GM19452 (cell line): ENCODE data around the gene LRRFIP2.

Source experiments
- ATAC-seq: cut with Tn5 transposase; IDR thresholded peaks from one replicate; pipeline ENCODE4 v1.9.1; 2021; ENCODE audit not compliant: unreplicated experiment

Gene LRRFIP2

GRCh38 chr3:37117548-37117947 lies 56.8 kb downstream of the LRRFIP2 start:
- no peak for ATAC-seq

- ATAC-seq: no peak
These were observed 57.4 kb downstream of the LRRFIP2 start for GRCh38 chr3:37116998-37117397.

DNA sequence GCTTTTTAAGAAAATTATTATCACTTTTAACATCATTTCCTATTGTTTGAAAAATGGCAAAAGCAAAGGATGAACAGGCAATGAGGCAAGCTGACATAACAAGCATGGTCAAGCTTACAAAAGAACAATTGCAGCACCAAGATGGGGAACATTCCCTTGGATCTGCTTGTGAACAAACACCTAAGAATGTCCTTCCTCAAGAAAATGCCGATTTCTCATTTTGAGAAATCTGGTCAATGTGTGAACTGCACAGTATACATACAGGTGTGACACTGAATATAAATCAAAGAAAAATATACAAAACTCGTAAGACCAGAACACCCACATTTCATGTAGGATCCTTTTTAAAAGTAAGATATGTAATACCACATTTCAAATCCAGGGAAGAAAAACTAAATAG lies 58.9 kb downstream of the LRRFIP2 start:
- no peak for ATAC-seq

GRCh38 chr3:37114251-37115145 lies 59.9 kb downstream of the LRRFIP2 start:
- no peak for ATAC-seq

- no peak for ATAC-seq
These were observed 61.4 kb downstream of the LRRFIP2 start for GRCh38 chr3:37112987-37113386.

- ATAC-seq: no peak
These were observed 63.2 kb downstream of the LRRFIP2 start for GRCh38 chr3:37111199-37111598.

- no peak for ATAC-seq
These were observed 66.5 kb downstream of the LRRFIP2 start for GRCh38 chr3:37107846-37108245.

DNA sequence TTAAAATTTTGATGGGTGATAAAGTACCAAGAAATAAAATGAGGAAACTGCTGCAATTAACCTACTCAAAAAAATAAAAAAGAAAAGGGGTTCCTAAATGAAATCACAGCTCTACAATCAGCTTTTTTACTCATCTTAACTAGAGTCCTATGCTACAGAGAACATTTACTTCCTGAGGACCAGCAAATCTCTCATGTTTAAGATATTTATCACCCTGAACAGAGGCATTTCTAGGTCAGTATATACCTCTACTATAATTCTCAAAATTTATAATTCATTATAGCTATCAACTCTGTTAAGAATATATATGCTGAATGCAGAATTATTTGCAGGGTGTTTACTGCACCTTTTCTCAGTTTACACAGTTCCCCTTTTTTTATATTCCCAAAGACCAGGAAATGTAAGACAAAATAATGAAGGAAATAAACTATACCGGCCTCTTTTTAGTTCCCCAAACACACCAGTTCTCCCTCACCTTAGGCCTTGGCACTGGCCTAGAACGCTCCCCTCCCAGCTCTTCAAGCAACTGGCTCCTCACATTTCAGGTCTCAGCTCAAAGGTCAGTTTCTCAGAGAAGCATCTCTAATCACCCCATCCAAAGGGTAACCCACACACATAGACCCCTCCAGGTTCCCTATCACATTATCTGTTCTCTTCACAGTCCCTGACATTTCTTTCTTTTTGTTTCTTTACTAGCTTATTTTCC lies 71.1 kb downstream of the LRRFIP2 start:
- no peak for ATAC-seq

DNA sequence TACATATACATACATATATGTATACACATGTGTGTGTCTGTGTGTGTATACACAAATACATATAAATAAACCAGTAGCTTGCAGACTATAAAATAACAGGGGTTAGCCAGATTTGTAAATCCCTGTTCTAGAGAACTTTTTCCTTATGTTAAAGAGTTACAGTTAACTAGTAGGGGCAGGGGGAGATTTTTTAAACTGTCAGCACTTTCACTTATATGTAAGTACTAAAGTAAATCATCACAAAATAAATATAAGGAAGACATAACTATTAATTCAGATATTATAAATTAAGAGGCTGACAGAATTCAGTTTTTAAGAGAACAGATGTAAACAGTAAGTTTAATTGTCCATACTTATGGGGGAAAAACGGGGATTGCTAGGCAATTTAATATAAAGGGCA lies 74.0 kb downstream of the LRRFIP2 start:
- ATAC-seq: no peak

DNA sequence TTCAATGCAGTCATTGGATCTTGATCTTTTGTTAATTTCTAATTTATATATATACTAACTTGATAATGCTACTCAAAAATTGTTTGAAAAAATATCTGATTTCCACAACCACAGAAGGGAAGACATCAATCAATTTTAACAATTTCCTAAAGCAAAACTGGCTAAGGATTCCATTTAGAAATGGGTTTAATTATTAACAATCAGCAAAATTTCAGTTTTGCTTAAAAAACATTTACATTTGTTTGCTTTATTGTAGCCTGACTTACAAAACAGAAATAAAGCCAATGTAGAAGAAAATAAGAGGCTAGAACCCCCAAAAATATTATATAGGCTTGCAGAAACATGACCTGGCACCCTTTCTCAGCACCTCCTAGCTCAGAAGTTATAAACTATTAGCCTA lies 74.9 kb downstream of the LRRFIP2 start:
- ATAC-seq: no peak

DNA sequence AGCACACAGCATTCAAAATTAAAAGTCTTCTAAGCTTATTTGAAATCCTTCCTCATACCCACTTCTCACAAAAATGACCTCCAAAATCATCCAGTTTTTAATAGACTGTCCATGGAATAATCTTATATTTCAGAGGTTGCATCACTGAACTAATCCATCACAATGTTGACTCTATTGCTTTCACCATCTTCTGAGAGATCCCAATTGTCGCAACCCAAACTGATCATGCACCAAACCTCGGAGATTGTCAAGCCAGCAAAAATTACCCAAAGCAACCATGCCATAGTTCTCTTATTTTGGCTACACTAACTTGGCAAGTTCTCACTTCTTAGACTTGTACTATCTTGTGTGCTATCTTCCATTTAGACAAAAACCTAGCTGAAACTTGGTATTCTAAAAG lies 75.5 kb downstream of the LRRFIP2 start:
- ATAC-seq: no peak

DNA sequence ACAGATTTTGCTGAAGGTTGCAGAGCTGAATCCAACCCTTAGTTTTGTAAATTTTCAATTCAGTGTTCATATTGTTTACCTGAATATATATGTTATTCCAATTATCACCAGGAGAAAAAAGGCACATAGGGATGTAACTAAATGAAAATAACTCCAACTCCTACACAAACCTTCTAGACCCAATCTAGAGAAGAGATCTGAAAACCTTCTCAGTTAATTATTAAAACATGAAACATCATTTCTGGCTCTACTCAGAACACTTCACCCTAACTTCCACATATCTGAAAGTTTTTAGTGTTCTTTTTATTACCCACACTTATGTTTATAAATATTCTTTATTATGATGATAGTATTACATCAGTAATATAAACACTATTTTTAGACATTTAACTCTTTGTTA lies 76.6 kb downstream of the LRRFIP2 start:
- no peak for ATAC-seq

DNA sequence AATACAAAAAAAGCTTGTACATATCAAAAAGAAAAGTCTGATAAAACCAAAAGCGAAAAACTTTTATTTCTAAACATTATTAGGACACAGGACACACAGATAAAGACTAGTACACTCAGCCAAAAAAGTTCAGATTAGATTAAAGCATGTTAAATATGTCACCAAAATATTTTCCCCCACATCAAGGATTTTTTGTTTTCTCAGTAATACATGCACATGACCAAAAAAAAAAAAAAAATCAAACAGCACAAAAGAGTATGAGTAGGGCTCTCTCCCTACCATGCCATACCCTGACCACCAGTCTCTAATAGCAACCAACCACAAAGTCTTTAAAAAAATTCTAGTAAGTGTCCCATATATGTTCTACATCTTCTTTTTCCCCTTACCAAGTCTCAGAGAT lies 77.4 kb downstream of the LRRFIP2 start:
- no peak for ATAC-seq

DNA sequence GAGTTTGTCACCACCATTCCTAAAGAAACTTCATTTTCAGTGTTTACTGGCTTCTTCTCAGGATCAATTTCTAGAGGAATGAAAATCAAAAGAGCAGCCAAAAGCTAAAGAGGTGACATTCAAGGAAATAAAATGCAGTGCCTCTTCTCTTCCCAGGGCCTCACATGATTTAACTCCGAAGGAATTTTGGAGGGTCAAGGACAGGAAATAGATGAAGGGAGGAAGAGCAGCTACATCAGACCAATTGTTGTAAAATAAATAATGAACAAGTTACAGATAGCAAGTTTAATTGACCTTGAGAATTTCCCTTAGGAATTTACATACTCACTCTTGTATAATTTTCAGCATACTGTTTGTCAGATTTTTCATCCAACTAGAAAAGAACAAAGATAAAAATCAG lies 78.1 kb downstream of the LRRFIP2 start:
- no peak for ATAC-seq

DNA sequence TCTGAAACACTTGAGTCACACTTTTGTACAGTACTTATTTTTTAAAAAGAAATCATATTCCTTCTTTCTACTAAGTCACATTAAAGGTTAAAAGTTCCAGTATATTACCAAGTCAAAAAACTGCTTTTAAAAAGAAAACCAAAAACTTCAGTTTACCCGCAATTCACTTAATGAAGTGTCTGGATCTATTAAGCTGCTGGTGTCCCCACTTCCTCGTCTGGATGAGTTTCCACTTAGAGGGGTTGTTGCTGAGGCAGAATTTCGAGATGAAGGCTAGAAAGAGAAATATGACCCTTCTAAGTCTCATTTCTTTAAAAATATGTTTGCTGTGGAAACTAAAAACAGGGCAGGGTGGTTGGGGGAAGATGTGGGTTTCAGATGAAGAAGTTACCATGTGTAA lies 79.7 kb downstream of the LRRFIP2 start:
- ATAC-seq: no peak

DNA sequence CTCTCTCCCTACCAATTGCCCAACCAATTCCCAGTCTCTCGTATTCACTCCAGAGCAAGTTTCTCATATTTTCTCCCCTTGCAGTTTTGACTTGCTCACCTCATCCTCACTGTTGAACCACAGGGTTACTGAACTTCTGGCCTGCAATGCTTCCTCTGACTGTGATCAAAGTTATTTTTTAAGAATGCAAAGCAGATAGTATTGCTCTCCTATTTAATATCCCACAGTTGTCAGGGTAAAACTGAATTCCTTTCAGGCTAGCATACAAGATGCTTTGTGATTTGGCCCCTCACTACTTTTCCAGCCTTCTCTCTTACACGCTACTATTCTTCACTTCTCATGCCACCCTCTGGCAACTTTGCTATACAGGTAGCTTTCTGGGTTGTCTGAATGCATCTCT lies 80.9 kb downstream of the LRRFIP2 start:
- ATAC-seq: no peak

GRCh38 chr3:37092484-37092883 lies 81.9 kb downstream of the LRRFIP2 start:
- no peak for ATAC-seq

DNA sequence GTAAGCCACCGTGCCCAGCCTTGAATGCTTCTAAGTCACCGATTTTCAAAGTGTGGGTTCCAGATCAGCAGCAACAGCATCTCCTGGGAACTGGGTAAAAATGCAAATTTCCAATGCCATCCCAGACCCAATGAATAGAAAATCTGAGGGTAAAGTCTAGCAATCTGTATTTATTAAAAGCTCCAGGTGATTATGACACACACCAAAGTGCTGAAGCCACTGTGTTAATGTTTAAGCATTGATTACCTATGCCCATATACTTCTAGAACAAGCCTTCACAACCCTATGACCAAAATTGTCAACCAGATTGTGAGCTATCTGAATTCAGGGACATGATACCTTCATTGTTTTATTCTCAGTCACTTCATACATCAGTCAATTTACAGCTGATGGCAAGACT lies 86.5 kb downstream of the LRRFIP2 start:
- ATAC-seq: no peak

DNA sequence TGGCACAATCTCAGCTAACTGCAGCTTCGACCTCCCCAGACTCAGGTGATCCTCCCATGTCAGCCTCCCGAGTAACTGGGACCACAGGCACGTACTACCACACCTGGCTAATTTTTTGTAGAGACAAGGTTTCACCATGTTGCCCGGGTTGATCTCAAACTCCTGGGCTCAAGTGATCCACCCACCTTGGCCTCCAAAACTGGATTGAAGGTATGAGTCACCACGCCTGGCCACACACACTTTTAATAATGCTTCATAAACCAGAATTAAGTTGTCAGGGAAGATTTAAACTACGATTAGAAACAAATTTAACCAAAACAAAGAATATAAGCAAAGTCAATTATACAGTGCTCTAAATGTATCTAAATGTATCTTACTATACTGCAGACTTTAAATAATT lies 87.5 kb downstream of the LRRFIP2 start:
- ATAC-seq: no peak

GRCh38 chr3:37082317-37082716 lies 92.1 kb downstream of the LRRFIP2 start:
- no peak for ATAC-seq

DNA sequence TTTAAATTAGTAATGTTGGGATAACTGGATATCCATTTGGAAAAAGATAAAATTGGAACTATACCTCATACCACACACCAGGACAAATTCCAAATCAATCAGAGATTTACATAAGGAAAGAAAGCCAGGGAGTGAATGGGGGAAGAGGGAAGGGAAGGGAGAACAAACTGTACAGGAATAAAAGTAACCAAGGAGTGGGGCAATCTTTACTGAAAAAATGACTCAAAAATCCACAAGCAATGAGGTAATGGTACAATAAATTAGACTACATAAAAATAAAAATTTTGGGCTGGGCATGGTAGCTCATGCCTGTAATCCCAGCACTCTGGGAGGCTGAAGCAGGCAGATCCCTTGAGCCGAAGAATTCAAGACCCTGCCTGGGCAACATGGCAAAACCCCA lies 98.4 kb downstream of the LRRFIP2 start:
- ATAC-seq: no peak

DNA sequence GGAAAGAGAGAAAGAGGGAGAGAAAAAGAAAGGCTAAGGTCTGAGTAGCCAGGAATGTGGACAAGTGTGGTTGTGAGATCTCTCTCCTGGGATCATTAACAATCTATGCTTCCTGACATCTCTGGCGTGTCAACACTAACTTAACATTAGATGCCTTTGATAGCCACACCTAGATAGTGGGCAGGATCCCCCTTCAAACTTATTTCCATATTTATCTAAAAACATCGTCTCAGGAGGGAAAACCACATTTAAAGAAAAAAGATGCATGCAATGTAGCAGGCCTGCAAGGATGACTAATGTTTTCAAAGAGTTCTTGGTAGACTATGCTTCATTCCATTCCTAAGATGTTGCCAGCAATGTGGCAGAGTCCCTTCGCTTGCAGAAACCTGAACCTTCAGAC lies 100.2 kb downstream of the LRRFIP2 start:
- no peak for ATAC-seq
